Measurements from ENCODE around the gene GNRH2. TPM values are rescaled to one million over a fixed set of nuclear protein-coding genes. Genes with fewer than 3 reads are reported as not detected.

The GNRH2 gene
- total RNA-seq, 1 donor from 2014 or later, result not detected

- Histone ChIP-seq H3K36me3 (no peaks in the 10 kb centered on the region), H3K4me1 (peaks cover 22% of the 10 kb centered on the region), H3K27me3 (ENCODE audit: low read depth) (peaks cover 51% of the 10 kb centered on the region), H3K4me3 (no peak overlapping the region), H3K27ac (replicated peaks) (no peak overlapping the region), H3K9me3 (replicated peaks) (no peaks in the 10 kb centered on the region)
- intact Hi-C loops (cut with micrococcal nuclease), result no loop called here
- TF ChIP-seq CTCF (IDR thresholded peaks at IDR 0.05; ENCODE audit: borderline replicate concordance), result no peak
- DNase-seq, result no peak
These were observed 34.3 kb downstream of the GNRH2 start for GRCh38 chr20:3077618-3078134.

- Histone ChIP-seq H3K9me3 (replicated peaks) (no peaks in the 10 kb centered on the region), H3K4me1 (peaks cover 28% of the 10 kb centered on the region), H3K36me3 (no peaks in the 10 kb centered on the region), H3K27me3 (ENCODE audit: low read depth) (peaks cover 57% of the 10 kb centered on the region), H3K27ac (replicated peaks) (peak overlapping the region; percentile 71), H3K4me3 (no peak overlapping the region)
- peak; percentile 75 for DNase-seq
- intact Hi-C loops (cut with micrococcal nuclease), result no loop called here
- TF ChIP-seq CTCF (IDR thresholded peaks at IDR 0.05; ENCODE audit: borderline replicate concordance), result no peak
These were observed 37.5 kb downstream of the GNRH2 start for GRCh38 chr20:3080939-3081388.

GRCh38 chr20:3081641-3082040 lies 38.2 kb downstream of the GNRH2 start:
- no peak for TF ChIP-seq CTCF (IDR thresholded peaks at IDR 0.05; ENCODE audit: borderline replicate concordance)
- DNase-seq, result no peak
- no peaks in the 10 kb centered on the region for H3K36me3 ChIP-seq
- intact Hi-C loops (cut with micrococcal nuclease), result no loop called here
- no peak overlapping the region for H3K27ac ChIP-seq (replicated peaks)
- H3K4me3 ChIP-seq, result no peak overlapping the region
- no peaks in the 10 kb centered on the region for H3K9me3 ChIP-seq (replicated peaks)
- peaks cover 28% of the 10 kb centered on the region for H3K4me1 ChIP-seq
- peaks cover 50% of the 10 kb centered on the region for H3K27me3 ChIP-seq (ENCODE audit: low read depth)

- Histone ChIP-seq H3K4me3 (peak overlapping the region; percentile 56), H3K36me3 (no peaks in the 10 kb centered on the region), H3K27me3 (ENCODE audit: low read depth) (peaks cover 47% of the 10 kb centered on the region), H3K4me1 (peaks cover 28% of the 10 kb centered on the region), H3K27ac (replicated peaks) (no peak overlapping the region), H3K9me3 (replicated peaks) (no peaks in the 10 kb centered on the region)
- intact Hi-C loops (cut with micrococcal nuclease), result no loop called here
- TF ChIP-seq CTCF (IDR thresholded peaks at IDR 0.05; ENCODE audit: borderline replicate concordance), result no peak
- no peak for DNase-seq
These were observed 39.0 kb downstream of the GNRH2 start for GRCh38 chr20:3082306-3082951.

- Histone ChIP-seq H3K4me3 (peak overlapping the region; percentile 56), H3K9me3 (replicated peaks) (no peaks in the 10 kb centered on the region), H3K36me3 (no peaks in the 10 kb centered on the region), H3K27me3 (ENCODE audit: low read depth) (peaks cover 47% of the 10 kb centered on the region), H3K4me1 (peaks cover 28% of the 10 kb centered on the region), H3K27ac (replicated peaks) (no peak overlapping the region)
- intact Hi-C loops (cut with micrococcal nuclease), result no loop called here
- no peak for TF ChIP-seq CTCF (IDR thresholded peaks at IDR 0.05; ENCODE audit: borderline replicate concordance)
- DNase-seq, result no peak
These were observed 39.8 kb downstream of the GNRH2 start for GRCh38 chr20:3082955-3083952.
